Ovary (tissue), 3 donors: ENCODE results near the gene IFRD2.

ENCODE experiments used
- POLR2A ChIP-seq: fragments of 450-650 bp; IDR thresholded peaks from one replicate; pipeline ENCODE4 v1.6.1; 2017; ENCODE audit warnings: antibody characterized with exemption, mild to moderate bottlenecking, moderate library complexity
- TF ChIP-seq, protein P1 (sequence below), 3 donors: fragments of 450-650 bp in 2 of 3; fragments of 200-600 bp in 1 of 3; IDR thresholded peaks; one replicate each; pipeline versions ENCODE4 v1.5.1 to v1.8.0; 2016 to 2022; ENCODE audit warnings: antibody characterized with exemption in 3 of 3, mild to moderate bottlenecking in 1 of 3
- donor health status: DM: no; HTN: no; CAD: no.

DNA sequence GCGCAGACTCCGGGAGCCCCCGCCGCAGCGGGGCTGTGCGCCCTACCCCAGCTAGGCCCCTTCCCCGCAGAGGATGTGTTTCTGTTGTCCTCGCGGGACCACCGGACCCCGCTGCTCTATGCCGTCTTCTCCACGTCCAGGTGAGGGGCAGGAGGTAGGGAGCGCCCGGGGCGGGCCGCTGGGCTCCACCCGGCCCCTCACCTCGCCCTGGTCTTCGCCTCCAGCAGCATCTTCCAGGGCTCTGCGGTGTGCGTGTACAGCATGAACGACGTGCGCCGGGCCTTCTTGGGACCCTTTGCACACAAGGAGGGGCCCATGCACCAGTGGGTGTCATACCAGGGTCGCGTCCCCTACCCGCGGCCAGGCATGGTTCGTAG lies 18.6 kb downstream of the IFRD2 start:
- no peak for TF ChIP-seq POLR2A
- TF ChIP-seq, protein P1, sequence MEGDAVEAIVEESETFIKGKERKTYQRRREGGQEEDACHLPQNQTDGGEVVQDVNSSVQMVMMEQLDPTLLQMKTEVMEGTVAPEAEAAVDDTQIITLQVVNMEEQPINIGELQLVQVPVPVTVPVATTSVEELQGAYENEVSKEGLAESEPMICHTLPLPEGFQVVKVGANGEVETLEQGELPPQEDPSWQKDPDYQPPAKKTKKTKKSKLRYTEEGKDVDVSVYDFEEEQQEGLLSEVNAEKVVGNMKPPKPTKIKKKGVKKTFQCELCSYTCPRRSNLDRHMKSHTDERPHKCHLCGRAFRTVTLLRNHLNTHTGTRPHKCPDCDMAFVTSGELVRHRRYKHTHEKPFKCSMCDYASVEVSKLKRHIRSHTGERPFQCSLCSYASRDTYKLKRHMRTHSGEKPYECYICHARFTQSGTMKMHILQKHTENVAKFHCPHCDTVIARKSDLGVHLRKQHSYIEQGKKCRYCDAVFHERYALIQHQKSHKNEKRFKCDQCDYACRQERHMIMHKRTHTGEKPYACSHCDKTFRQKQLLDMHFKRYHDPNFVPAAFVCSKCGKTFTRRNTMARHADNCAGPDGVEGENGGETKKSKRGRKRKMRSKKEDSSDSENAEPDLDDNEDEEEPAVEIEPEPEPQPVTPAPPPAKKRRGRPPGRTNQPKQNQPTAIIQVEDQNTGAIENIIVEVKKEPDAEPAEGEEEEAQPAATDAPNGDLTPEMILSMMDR (IDR thresholded peaks at IDR 0.05) = no peak
